GM19467 (cell line): ENCODE measurements around the gene GDF7.

Source experiments
- ATAC-seq: cut with Tn5 transposase; IDR thresholded peaks from one replicate; pipeline ENCODE4 v1.9.1; 2021; ENCODE audit warnings: mild to moderate bottlenecking, moderate library complexity; ENCODE audit not compliant: unreplicated experiment

GDF7 gene

GRCh38 chr2:20728114-20728758, 61.3 kb downstream of the GDF7 start:
- no peak for ATAC-seq
